ENCODE results near the gene NR5A1. TPM values are rescaled to one million over a fixed set of nuclear protein-coding genes. Genes with fewer than 3 reads are reported as not detected.

The NR5A1 gene
- total RNA-seq, 1 donor from 2014 or later: 0.96 TPM

GRCh38 chr9:124550072-124550471 lies 42.9 kb upstream of the NR5A1 start:
- Histone ChIP-seq H3K36me3 (no peaks in the 10 kb centered on the region), H3K9me3 (no peaks in the 10 kb centered on the region), H3K4me3 (no peak overlapping the region), H3K27me3 (no peaks in the 10 kb centered on the region), H3K27ac (no peak overlapping the region), H3K4me1 (no peaks in the 10 kb centered on the region)
- no peak for TF ChIP-seq CTCF (IDR thresholded peaks at IDR 0.05)
- intact Hi-C loops (cut with DNase I): no loop called here
- DNase-seq (ENCODE audit: low spot score in 2 of 2): no peak

GRCh38 chr9:124549016-124549415 lies 41.8 kb upstream of the NR5A1 start:
- no peak for DNase-seq (ENCODE audit: low spot score in 2 of 2)
- no peaks in the 10 kb centered on the region for H3K9me3 ChIP-seq
- no peaks in the 10 kb centered on the region for H3K36me3 ChIP-seq
- intact Hi-C loops (cut with DNase I): no loop called here
- TF ChIP-seq CTCF (IDR thresholded peaks at IDR 0.05): no peak
- H3K4me3 ChIP-seq: no peak overlapping the region
- no peak overlapping the region for H3K27ac ChIP-seq
- no peaks in the 10 kb centered on the region for H3K27me3 ChIP-seq
- no peaks in the 10 kb centered on the region for H3K4me1 ChIP-seq

GRCh38 chr9:124544535-124544934 lies 37.3 kb upstream of the NR5A1 start:
- H3K9me3 ChIP-seq: no peaks in the 10 kb centered on the region
- no peaks in the 10 kb centered on the region for H3K36me3 ChIP-seq
- no peak overlapping the region for H3K4me3 ChIP-seq
- H3K27ac ChIP-seq: no peak overlapping the region
- intact Hi-C loops (cut with DNase I): no loop called here
- DNase-seq (ENCODE audit: low spot score in 2 of 2): no peak
- no peak for TF ChIP-seq CTCF (IDR thresholded peaks at IDR 0.05)
- H3K4me1 ChIP-seq: no peaks in the 10 kb centered on the region
- no peaks in the 10 kb centered on the region for H3K27me3 ChIP-seq

- Histone ChIP-seq H3K4me1 (no peaks in the 10 kb centered on the region), H3K36me3 (no peaks in the 10 kb centered on the region), H3K9me3 (no peaks in the 10 kb centered on the region), H3K27me3 (no peaks in the 10 kb centered on the region), H3K27ac (no peak overlapping the region), H3K4me3 (no peak overlapping the region)
- TF ChIP-seq CTCF (IDR thresholded peaks at IDR 0.05): no peak
- no peak for DNase-seq (ENCODE audit: low spot score in 2 of 2)
- intact Hi-C loops (cut with DNase I): no loop called here
Observed at GRCh38 chr9:124541824-124542223, 34.6 kb upstream of the NR5A1 start.

- no peak for DNase-seq (ENCODE audit: low spot score in 2 of 2)
- TF ChIP-seq CTCF (IDR thresholded peaks at IDR 0.05): no peak
- Histone ChIP-seq H3K4me3 (no peak overlapping the region), H3K27me3 (no peaks in the 10 kb centered on the region), H3K36me3 (no peaks in the 10 kb centered on the region), H3K4me1 (no peaks in the 10 kb centered on the region), H3K9me3 (no peaks in the 10 kb centered on the region), H3K27ac (no peak overlapping the region)
- intact Hi-C loops (cut with DNase I): loop anchor here (2.0 kb wide), 1 partner anchor 411 kb away; no protein-coding TSS in a partner anchor
Observed at GRCh38 chr9:124537926-124538325, 30.7 kb upstream of the NR5A1 start.

GRCh38 chr9:124535846-124536245 lies 28.6 kb upstream of the NR5A1 start:
- H3K4me3 ChIP-seq: no peak overlapping the region
- intact Hi-C loops (cut with DNase I): loop anchor here (2.0 kb wide), 1 partner anchor 409 kb away; no protein-coding TSS in a partner anchor
- no peak for DNase-seq (ENCODE audit: low spot score in 2 of 2)
- no peaks in the 10 kb centered on the region for H3K9me3 ChIP-seq
- H3K27ac ChIP-seq: no peak overlapping the region
- TF ChIP-seq CTCF (IDR thresholded peaks at IDR 0.05): no peak
- no peaks in the 10 kb centered on the region for H3K4me1 ChIP-seq
- H3K27me3 ChIP-seq: no peaks in the 10 kb centered on the region
- H3K36me3 ChIP-seq: no peaks in the 10 kb centered on the region
